CD4-positive, alpha-beta T cell (primary cell): ENCODE results near the gene ZNF30. TPM values are rescaled to one million over a fixed set of nuclear protein-coding genes. Genes with fewer than 3 reads are reported as not detected.
A peak's percentile ranks its signal among the peaks of the same experiment; 100 is the strongest.
"Not testable (repeated sequence)": the region's sequence is repeated elsewhere in the genome, so short reads cannot be mapped to it uniquely, and the experiment has no call there.

Experiments
- ATAC-seq: fragments of 200-7000 bp; cut with Tn5 transposase; one replicate; pipeline ENCODE4 v1.10.0; 2022; ENCODE audit warnings: mild to moderate bottlenecking; ENCODE audit not compliant: poor library complexity
- CTCF ChIA-PET: fragments of 350-600 bp; sonication (Branson Sonifier 250); formaldehyde crosslinking; loops from one replicate; lab custom pipeline; 2021; ENCODE audit warnings: antibody characterized with exemption, inconsistent platforms; lab: Charles Lee
- POLR2A ChIA-PET: fragments of 350-600 bp; sonication (Branson Sonifier 250); formaldehyde crosslinking; loops from one replicate; lab custom pipeline; 2021; ENCODE audit warnings: antibody characterized with exemption, inconsistent platforms; lab: Charles Lee
- DNase-seq, 14 experiments: peaks; one replicate each; pipeline ENCODE4 v3.0.0-alpha.2; 2013 to 2020; ENCODE audit warnings: mixed read lengths in 2 of 14
- H3K27ac ChIP-seq, 2 donors: one replicate each; pipeline versions ENCODE4 v1.5.1 to v1.7.0; 2013; ENCODE audit warnings: low read length in 2 of 2, low read depth in 1 of 2, mild to moderate bottlenecking in 1 of 2
- H3K27me3 ChIP-seq, 2 experiments: 1 replicate in 1 of 2; 2 replicates in 1 of 2; pipeline versions ENCODE4 v1.6.1 to v1.7.0; 2013; ENCODE audit warnings: low read length in 2 of 2, control low read depth in 1 of 2, mild to moderate bottlenecking in 1 of 2, moderate library complexity in 1 of 2; ENCODE audit not compliant: insufficient read depth in 2 of 2, control insufficient read depth in 1 of 2
- H3K36me3 ChIP-seq: one replicate; pipeline ENCODE4 v1.6.1; 2013; ENCODE audit warnings: low read length, control low read depth; ENCODE audit not compliant: insufficient read depth
- H3K4me1 ChIP-seq: one replicate; pipeline ENCODE4 v1.6.1; 2013; ENCODE audit warnings: low read length, control low read depth; ENCODE audit not compliant: insufficient read depth
- H3K4me3 ChIP-seq: one replicate; pipeline ENCODE4 v1.5.1; 2013; ENCODE audit warnings: mild to moderate bottlenecking, low read length, moderate library complexity
- H3K9me3 ChIP-seq, 2 experiments: 1 replicate in 1 of 2; 2 replicates in 1 of 2; pipeline versions ENCODE4 v1.6.1 to v1.7.0; 2013; ENCODE audit warnings: low read length in 2 of 2, mild to moderate bottlenecking in 2 of 2, control low read depth in 1 of 2, moderate library complexity in 1 of 2; ENCODE audit not compliant: control insufficient read depth in 1 of 2, insufficient read depth in 1 of 2
- H3K27ac Mint-ChIP-seq: one replicate; pipeline ENCODE4 v1.8.0; 2020; ENCODE audit warnings: mixed read lengths
- H3K27me3 Mint-ChIP-seq: one replicate; pipeline ENCODE4 v1.8.0; 2021; ENCODE audit warnings: mixed read lengths
- H3K36me3 Mint-ChIP-seq: one replicate; pipeline ENCODE4 v1.8.0; 2021; ENCODE audit warnings: low read depth, mixed read lengths
- H3K4me1 Mint-ChIP-seq: one replicate; pipeline ENCODE4 v1.8.0; 2021; ENCODE audit warnings: low read depth, mixed read lengths
- H3K4me3 Mint-ChIP-seq: one replicate; pipeline ENCODE4 v1.8.0; 2020; ENCODE audit warnings: mild to moderate bottlenecking, mixed read lengths
- H3K9me3 Mint-ChIP-seq: one replicate; pipeline ENCODE4 v1.8.0; 2020; ENCODE audit warnings: mixed read lengths
- CTCF ChIP-seq: fragments of 200-600 bp; IDR thresholded peaks from one replicate; pipeline ENCODE4 v1.8.0; 2022; ENCODE audit warnings: antibody characterized with exemption, mild to moderate bottlenecking
- intact Hi-C, 2 experiments: fragments of 100-400 bp; cut with DNase I in 1 of 2; cut with micrococcal nuclease in 1 of 2; formaldehyde crosslinking; loops; one replicate each; pipeline versions ENCODE4 v1.15.1 to v1.9.0; 2023 to 2025; cut with DNase I, micrococcal nuclease
- total RNA-seq, 174 experiments: library from RNA in 2 of 174; stranded (reverse) in 2 of 174; gene quantifications; one replicate each; pipeline ENCODE4 v1.2.3 and lab custom pipeline; 2021 to 2026

ZNF30 gene
- total RNA-seq, 2 experiments from 2014 or later = 0.84 to 1.1 TPM

- TF ChIP-seq CTCF = no peak
- H3K9me3 Mint-ChIP-seq = no peaks in the 10 kb centered on the region
- intact Hi-C loops = no loop called here
- no peak overlapping the region for H3K4me3 ChIP-seq
- no peak for ATAC-seq
- no peaks in the 10 kb centered on the region for H3K27me3 ChIP-seq
- POLR2A ChIA-PET = interaction anchor here (0.7 to 1.3 kb wide), 4 partner anchors 15 to 40 kb away, joined by 3 to 6 read pairs (median 4); no protein-coding TSS in a partner anchor
- no peak for DNase-seq
- H3K36me3 Mint-ChIP-seq = no peaks in the 10 kb centered on the region
- H3K4me3 Mint-ChIP-seq = no peak overlapping the region
- H3K27me3 Mint-ChIP-seq = no peaks in the 10 kb centered on the region
- peaks cover 0 to 7% of the 10 kb centered on the region in 2 experiments for H3K9me3 ChIP-seq
- no peak overlapping the region for H3K27ac ChIP-seq
- peak overlapping the region; percentile 63 for H3K27ac Mint-ChIP-seq
- H3K4me1 ChIP-seq = peaks cover 29% of the 10 kb centered on the region
- H3K4me1 Mint-ChIP-seq = peaks cover 52% of the 10 kb centered on the region
- H3K36me3 ChIP-seq = no peaks in the 10 kb centered on the region
- CTCF ChIA-PET = no interaction called here
These were observed 65.0 kb downstream of the ZNF30 start for GRCh38 chr19:34991542-34992333.

- H3K27me3 ChIP-seq, H3K9me3 Mint-ChIP-seq, CTCF ChIA-PET, H3K4me3 ChIP-seq, H3K27me3 Mint-ChIP-seq, intact Hi-C loops, H3K36me3 Mint-ChIP-seq, H3K36me3 ChIP-seq, H3K27ac ChIP-seq, H3K9me3 ChIP-seq, ATAC-seq: not testable (repeated sequence)
- peaks cover 37% of the 10 kb centered on the region for H3K4me1 ChIP-seq
- H3K27ac Mint-ChIP-seq = peak overlapping the region; percentile 63
- H3K4me1 Mint-ChIP-seq = peaks cover 60% of the 10 kb centered on the region
- POLR2A ChIA-PET = interaction anchor here (0.7 to 0.8 kb wide), 3 partner anchors 9 to 22 kb away, joined by 3 to 6 read pairs (median 6); no protein-coding TSS in a partner anchor
- peak overlapping the region; percentile 74 for H3K4me3 Mint-ChIP-seq
- peak in 3 of 14 experiments; percentile 39 to 46 (median 46) for DNase-seq
These were observed 65.9 kb downstream of the ZNF30 start for GRCh38 chr19:34992582-34992981.

- CTCF ChIA-PET = interaction anchor here (0.9 kb wide), 1 partner anchor 50 kb away, joined by 3 read pairs; no protein-coding TSS in a partner anchor
- H3K27ac Mint-ChIP-seq = peak overlapping the region; percentile 98
- no peaks in the 10 kb centered on the region for H3K36me3 ChIP-seq
- no peaks in the 10 kb centered on the region for H3K27me3 ChIP-seq
- peaks cover 54% of the 10 kb centered on the region for H3K4me1 ChIP-seq
- peaks cover 74% of the 10 kb centered on the region for H3K4me1 Mint-ChIP-seq
- H3K36me3 Mint-ChIP-seq = peaks cover 6% of the 10 kb centered on the region
- H3K27me3 Mint-ChIP-seq = no peaks in the 10 kb centered on the region
- intact Hi-C loops = no loop called here
- ATAC-seq (no peak), DNase-seq (no peak)
- H3K27ac ChIP-seq = no peak overlapping the region
- no peak for TF ChIP-seq CTCF
- H3K9me3 ChIP-seq = peaks cover 0 to 7% of the 10 kb centered on the region in 2 experiments
- no peak overlapping the region for H3K4me3 Mint-ChIP-seq
- POLR2A ChIA-PET = interaction anchor here (10.3 kb wide), 1 partner anchor 17 kb away, joined by 205 read pairs; no protein-coding TSS in a partner anchor
- H3K4me3 ChIP-seq = no peak overlapping the region
- H3K9me3 Mint-ChIP-seq = no peaks in the 10 kb centered on the region
These were observed 67.6 kb downstream of the ZNF30 start for GRCh38 chr19:34994286-34994642.

Other genes starting within 250 kb of the ZNF30 start
- gene SCGB2B2, start 249.7 kb upstream of the ZNF30 start, total RNA-seq = under 1 TPM; 0.30 to 0.42 TPM
- 10 to 100 TPM; 12.2 to 12.9 TPM for gene ZNF302, start 249.2 kb upstream of the ZNF30 start, total RNA-seq
- 1 to 10 TPM; 2.0 to 2.9 TPM for gene ZNF181, start 192.7 kb upstream of the ZNF30 start, total RNA-seq
- gene ZNF599, start 153.7 kb upstream of the ZNF30 start, total RNA-seq = 1 to 10 TPM; 2.0 to 2.9 TPM
- 1 to 10 TPM; 6.8 to 8.9 TPM for gene ZNF792, start 37.3 kb downstream of the ZNF30 start, total RNA-seq
- 100 to 1,000 TPM; 221 to 229 TPM for gene GRAMD1A, start 73.4 kb downstream of the ZNF30 start, total RNA-seq
- gene SCN1B, start 103.6 kb downstream of the ZNF30 start, total RNA-seq = 1 to 10 TPM; 1.4 to 2.3 TPM
- not detected for gene HPN, start 114.8 kb downstream of the ZNF30 start, total RNA-seq
- not detected for gene FXYD3, start 188.9 kb downstream of the ZNF30 start, total RNA-seq
- under 1 TPM; 0.69 to 0.70 TPM for gene LGI4, start 208.2 kb downstream of the ZNF30 start, total RNA-seq
- 1 to 10 TPM; 2.1 to 2.4 TPM for gene FXYD1, start 211.9 kb downstream of the ZNF30 start, total RNA-seq
- 10 to 100 TPM; 15.3 to 15.6 TPM for gene FXYD7, start 216.4 kb downstream of the ZNF30 start, total RNA-seq
- 100 to 1,000 TPM; 587 to 615 TPM for gene FXYD5, start 227.8 kb downstream of the ZNF30 start, total RNA-seq